NCI-H524 treated with DMSO at 0.1 percent for 48 hours (cell line): ENCODE data around the gene PKD2L1.
"Not testable (repeated sequence)": the region's sequence is repeated elsewhere in the genome, so short reads cannot be mapped to it uniquely, and the experiment has no call there.

Source experiments
- DNase-seq: peaks from one replicate; lab custom pipeline; 2025; lab: John Stamatoyannopoulos, UW

The PKD2L1 gene

GRCh38 chr10:100286051-100287033, 43.7 kb downstream of the PKD2L1 start, which contains the start of gene BLOC1S2:
BLOC1S2 (minus strand) TSS chr10:100286680; CDS start chr10:100286659, 21 bp downstream.
- DNase-seq: peak; percentile 9

DNA sequence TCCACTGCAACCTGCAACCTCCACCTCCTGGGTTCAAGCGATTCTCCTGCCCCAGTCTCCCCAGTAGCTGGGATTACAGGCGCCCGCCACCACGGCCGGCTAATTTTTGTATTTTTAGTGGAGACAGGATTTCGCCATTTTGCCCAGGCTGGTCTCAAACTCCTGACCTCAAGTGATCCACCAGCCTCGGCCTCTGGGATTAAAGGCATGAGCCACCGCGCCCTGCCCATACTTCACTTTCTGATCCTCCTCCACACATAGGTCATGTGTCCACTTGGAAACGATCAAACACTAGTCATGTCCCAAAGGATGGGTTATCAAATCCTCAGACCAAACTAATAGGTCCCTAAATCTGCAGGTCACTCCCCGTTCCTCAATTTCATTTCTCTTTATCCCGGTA, 44.7 kb downstream of the PKD2L1 start:
- not testable (repeated sequence) for DNase-seq

DNA sequence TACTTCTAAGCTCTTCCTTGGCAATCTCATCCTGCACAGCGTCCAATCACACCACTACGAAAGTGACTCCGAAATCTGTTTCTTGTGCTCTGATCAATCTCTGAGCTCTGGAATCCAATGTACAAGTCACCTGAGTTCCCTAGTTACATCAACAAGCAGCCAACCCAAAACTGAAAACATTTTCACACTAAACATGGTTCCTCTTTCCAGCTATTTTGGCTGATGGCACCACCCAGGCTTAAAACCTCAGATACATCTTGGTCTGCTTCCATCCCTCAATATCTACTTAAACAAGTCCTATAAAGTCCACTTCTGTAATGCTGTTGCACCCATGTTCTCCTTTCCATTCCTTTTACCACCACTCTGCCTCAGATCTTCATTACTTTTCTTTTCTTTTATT, 47.1 kb downstream of the PKD2L1 start:
- no peak for DNase-seq

DNA sequence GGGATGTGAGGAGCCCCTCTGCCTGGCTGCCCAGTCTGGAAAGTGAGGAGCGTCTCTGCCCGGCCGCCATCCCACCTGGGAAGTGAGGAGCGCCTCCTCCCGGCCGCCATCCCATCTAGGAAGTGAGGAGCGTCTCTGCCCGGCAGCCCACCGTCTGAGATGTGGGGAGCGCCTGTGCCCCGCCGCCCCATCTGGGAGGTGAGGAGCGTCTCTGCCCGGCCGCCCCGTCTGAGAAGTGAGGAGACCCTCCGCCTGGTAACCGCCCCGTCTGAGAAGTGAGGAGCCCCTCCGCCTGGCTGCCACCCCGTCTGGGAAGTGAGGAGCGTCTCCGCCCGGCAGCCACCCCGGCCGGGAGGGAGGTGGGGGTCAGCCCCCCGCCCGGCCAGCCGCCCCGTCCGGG, 53.1 kb downstream of the PKD2L1 start:
- DNase-seq: not testable (repeated sequence)

DNA sequence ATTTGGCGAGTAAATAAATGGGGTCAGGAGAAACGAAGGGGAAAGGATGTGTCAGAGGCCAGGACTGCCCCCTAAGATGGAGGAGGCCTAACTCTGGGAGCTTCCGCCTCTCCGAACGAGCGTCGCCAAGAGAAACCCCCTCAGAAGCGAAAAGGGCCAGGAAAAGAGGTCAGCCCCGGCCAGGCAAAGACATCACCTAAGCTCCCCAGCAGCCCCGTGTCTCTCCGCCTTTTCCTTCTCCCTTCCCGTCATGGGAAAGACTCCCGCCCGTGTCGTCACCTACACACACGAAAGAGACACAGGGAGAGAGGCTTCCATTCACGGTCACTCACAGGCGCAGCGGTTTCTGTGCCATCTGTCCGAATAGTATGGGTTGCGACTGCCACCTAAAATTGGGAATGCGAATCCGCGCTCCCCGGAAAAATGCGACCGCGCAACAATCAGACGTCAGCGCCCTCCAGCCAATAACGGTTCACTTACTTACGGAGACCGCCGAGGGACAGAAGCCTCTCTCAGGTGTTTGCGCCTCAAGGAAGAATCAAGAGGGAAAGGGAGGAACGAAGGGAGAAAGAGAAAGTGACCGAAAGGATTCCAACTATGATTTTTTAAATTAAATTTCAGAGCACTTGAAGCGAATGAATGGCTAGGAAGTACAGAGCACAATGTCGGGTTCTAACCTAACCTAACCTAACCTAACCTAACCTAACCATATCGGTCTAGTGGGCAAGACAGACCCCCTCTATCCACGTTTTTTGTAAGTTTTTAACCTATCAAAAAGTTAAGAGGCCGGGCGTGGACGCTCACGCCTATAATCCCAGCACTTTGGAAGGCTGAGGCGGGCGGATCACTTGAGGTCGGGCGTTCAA, 62.6 kb downstream of the PKD2L1 start, which contains the start of gene CWF19L1:
CWF19L1 (minus strand) TSS at position 400 of the 866 bp plus-strand sequence; CDS start at position 355, 45 bp downstream.
- DNase-seq: no peak

GRCh38 chr10:100265821-100266485, 64.1 kb downstream of the PKD2L1 start:
- DNase-seq: no peak

DNA sequence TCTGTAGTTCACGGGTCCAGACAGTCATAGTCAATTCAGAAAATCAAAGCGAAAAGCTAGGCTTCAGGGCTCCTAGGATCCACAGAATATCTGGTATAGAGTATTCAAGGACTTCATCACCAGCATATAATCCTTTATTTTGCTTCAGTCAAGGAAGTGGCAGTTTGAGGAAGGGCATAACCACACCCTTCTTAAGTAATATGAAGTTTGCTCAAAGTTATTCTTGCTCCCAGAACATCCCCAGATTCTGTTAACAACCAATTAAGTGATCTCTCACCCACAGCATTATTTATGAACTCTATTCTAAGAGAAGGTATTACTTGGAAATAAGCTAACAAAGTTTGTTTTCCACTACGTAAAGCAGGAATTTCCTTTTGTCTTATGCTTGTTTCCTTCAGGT, 75.8 kb downstream of the PKD2L1 start:
- DNase-seq: no peak

- no peak for DNase-seq
Observed at GRCh38 chr10:100253041-100253440, 77.0 kb downstream of the PKD2L1 start.

- no peak for DNase-seq
Observed at GRCh38 chr10:100248820-100249219, 81.2 kb downstream of the PKD2L1 start.

- DNase-seq: no peak
Observed at GRCh38 chr10:100245484-100246220, 84.4 kb downstream of the PKD2L1 start.

DNA sequence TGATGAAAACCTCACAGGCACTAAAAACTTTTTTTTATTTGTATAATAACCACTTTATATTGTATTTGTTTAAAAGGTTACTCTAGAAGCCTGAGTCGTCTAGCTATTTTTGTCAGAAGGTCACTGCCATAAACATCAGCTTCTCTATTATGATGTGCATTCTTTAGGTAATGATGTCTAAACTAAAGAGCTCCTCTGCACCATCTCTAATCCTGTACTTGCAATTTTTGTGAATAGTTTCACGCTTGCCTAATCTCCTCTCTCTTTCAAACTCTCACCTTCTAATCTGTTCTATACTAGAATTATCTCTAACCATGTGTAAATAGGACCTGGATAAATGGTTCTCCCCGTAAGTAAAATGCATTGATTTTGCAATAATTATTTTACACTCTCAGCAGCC, 90.2 kb downstream of the PKD2L1 start:
- DNase-seq: no peak

DNA sequence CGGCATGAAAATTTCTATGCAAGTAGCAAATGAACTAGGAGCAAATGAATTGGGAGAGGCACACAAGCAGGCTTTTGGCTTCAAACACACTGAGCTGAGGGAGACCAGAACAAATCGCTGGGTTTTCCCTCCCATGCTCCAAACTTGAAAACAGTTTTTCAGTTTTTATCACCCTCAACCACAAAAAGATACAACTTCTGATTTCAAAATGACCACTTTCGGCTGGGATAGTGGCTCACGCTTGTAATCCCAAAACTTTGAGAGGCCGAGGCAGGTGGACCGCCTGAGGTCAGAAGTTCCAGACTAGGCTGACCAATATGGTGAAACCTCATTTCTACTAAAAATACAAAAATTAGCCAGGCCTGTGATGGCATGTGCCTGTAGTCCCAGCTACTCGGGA, 91.6 kb downstream of the PKD2L1 start:
- no peak for DNase-seq
